Frontal cortex (tissue), 4 donors: ENCODE measurements around the gene CPS1. TPM values are rescaled to one million over a fixed set of nuclear protein-coding genes. Genes with fewer than 3 reads are reported as not detected.
A peak's percentile ranks its signal among the peaks of the same experiment; 100 is the strongest.

Experiments
- DNase-seq, 2 donors: peaks; one replicate each; pipeline ENCODE4 v3.0.0; 2012; ENCODE audit warnings: low spot score in 2 of 2
- FAIRE-seq: peaks from 2 replicates; lab custom pipeline; 2012; peaks lifted over from hg19 to GRCh38; lab: Jason Lieb, UNC
- total RNA-seq: library from RNA; depleted of rRNA; stranded (reverse); fragments of >200 nt; gene quantifications from one replicate; pipeline ENCODE4 v1.2.3, GENCODE V29; 2014
- donor health status: control.
- donor health status: control.
- donor health status: control.

Gene CPS1
- total RNA-seq, 1 donor from 2014 or later = 2.9 TPM

DNA sequence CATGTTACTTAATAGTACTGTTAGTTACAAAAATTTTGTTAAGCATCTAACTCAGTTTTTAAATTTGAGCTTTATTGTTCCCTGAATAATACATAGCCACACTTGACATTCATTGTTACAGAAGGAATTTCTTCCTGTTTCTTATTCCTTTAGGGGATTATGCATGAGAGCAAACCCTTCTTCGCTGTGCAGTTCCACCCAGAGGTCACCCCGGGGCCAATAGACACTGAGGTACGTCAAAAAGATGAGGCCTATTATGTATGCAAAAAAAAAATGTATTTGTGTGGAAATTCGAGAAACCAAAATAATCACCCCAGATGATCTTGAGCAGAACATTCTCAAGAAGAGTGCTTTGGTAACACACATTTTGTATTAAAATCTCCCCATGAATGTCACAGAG is 36.3 kb downstream of the CPS1 start:
- no peak for FAIRE-seq
- no peak for DNase-seq

- DNase-seq (no peak), FAIRE-seq (no peak)
Observed at GRCh38 chr2:210593166-210593565, 36.8 kb downstream of the CPS1 start.

- DNase-seq = no peak
- FAIRE-seq = no peak
Observed at GRCh38 chr2:210598219-210598618, 41.8 kb downstream of the CPS1 start.

DNA sequence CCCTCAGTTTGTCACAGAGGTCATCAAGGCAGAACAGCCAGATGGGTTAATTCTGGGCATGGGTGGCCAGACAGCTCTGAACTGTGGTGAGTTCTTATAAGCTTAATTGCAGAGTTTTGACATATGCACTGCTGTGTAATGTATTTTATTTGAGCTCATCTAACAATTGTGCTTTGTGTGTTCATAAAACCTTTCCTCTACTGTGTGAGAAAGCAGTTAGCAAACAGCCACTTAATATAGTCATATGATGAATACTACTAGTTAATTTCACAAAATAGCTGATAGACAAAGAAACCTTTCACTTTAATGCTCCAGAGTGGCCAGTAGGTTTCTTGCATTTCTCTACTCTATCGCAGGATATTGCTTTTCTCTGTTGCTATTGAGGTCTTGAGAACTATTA is 43.1 kb downstream of the CPS1 start:
- no peak for DNase-seq
- FAIRE-seq = no peak

DNA sequence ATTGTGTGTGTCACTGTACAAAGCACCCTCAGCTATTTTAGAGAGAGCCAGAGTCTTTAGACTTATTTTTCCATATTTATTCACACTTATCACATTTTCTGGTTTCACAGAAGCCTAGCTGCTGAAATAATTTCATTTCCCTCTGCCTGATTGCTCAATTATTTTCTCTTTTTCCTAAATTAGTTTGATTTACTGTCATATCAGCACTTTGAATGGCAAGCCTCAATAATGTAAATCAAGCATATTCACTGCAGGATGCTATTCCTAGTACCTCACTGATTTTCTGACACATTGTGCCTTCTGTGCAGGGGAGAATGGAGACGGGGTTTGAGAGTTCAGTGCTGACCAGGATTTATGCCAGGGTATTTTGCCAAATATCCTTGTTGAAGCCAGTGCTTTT is 48.3 kb downstream of the CPS1 start:
- FAIRE-seq = no peak
- no peak for DNase-seq

DNA sequence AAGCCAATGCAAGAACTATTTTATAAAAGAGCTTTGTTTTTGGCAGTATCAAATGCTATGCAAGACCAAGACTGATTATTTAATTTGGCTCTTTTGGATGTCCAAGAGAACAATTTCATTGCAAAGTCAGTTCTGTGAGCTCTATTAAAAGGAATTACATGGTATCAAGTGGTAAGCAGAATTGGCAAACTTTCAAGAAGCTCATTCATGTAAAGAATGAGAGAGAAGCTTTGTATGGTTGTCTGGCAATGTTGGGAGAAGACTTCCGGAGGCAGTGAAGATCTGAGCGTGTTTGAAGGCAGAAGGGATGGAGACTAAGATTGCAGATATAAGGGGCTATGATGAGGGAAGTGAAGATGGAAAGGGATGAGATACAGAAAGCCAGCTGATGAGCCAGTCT is 49.6 kb downstream of the CPS1 start:
- no peak for FAIRE-seq

GRCh38 chr2:210611466-210611865 is 55.1 kb downstream of the CPS1 start:
- no peak for FAIRE-seq
- no peak for DNase-seq

More for the DNA sequence above, 49.6 kb downstream of the CPS1 start:
- no peak for DNase-seq

- DNase-seq (no peak), FAIRE-seq (no peak)
Observed at GRCh38 chr2:210616074-210616473, 59.7 kb downstream of the CPS1 start.

DNA sequence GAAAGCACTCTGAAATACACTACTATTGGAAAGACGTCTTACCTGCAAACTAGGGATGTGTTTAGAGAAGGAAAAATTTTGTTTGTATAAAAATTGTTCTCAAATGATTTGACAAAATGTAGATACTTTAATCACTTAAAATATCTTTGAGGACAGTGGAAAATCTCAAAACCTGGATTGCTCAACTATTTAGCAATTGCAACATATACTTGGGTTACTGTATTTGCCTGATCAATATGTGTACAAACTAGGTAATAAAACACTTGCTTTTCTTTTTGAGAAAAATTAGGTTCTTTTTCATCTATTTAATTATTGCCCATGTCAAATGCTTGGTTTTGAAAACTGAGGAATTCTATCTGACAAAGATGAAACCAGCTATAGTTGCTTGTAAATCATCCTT is 60.9 kb downstream of the CPS1 start:
- DNase-seq (no peak), FAIRE-seq (no peak)

- DNase-seq (peak; percentile 10 to 29), FAIRE-seq (peak; percentile 92)
Observed at GRCh38 chr2:210617732-210618330, 61.4 kb downstream of the CPS1 start.

DNA sequence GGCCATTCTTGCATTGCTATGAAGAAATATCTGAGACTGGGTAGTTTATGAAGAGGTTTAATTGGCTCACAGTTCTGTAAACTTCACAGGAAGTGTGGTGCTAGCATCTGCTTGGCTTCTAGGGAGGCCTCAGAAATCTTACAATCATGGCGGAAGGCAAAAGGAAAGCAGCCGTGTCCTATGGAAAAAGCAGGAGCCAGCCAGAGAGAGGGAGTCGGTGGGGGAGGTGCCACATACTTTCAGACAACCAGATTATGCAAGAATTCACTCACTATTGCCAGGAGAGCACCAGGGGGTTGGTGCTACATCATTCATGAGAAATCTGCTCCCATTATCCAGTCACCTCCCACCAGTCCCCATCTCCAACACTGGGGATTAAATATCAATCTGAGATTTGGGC is 64.1 kb downstream of the CPS1 start:
- FAIRE-seq = no peak

DNA sequence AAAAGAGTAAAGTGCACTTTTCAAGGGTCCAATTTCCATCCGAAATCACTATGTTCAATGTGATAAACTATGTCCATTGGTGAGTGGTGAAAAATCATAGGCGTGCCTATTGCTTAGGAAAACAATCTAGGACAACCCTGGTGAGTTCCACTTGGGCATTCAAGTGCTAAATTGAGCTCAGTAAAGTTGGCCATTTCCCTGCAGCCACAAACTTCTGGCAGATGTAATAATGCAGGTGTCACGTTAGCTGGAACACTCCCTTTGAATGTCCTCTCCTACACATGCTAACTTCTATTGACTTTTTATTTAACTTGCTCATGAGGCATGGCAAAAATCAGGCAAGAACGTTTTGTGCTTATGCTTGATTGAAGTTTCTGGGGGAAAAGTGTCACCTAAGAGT is 67.1 kb downstream of the CPS1 start:
- no peak for DNase-seq
- no peak for FAIRE-seq

More for the DNA sequence above, 64.1 kb downstream of the CPS1 start:
- no peak for DNase-seq

- no peak for DNase-seq
- FAIRE-seq = no peak
Observed at GRCh38 chr2:210626849-210627248, 70.5 kb downstream of the CPS1 start.

- DNase-seq (no peak), FAIRE-seq (no peak)
Observed at GRCh38 chr2:210630873-210631560, 74.6 kb downstream of the CPS1 start.

DNA sequence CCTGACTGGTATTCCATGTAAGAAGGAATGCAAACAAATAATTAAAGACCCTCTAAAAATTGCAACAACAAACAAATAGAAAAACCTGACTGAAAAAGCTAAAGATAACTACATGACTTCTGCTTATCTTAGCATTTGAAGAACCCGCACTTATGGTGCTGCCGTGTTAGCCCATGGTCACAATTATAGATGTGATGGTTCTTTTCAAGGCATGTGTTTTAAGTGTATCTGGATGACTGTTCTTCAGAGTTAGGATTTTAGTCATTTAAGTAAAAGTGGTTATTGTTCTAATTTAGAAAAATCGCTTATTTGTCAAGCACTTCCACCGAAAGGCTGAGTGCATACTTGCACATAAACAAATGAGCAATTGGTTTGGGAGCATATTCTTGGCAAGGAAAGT is 77.3 kb downstream of the CPS1 start:
- FAIRE-seq (no peak), DNase-seq (no peak)

DNA sequence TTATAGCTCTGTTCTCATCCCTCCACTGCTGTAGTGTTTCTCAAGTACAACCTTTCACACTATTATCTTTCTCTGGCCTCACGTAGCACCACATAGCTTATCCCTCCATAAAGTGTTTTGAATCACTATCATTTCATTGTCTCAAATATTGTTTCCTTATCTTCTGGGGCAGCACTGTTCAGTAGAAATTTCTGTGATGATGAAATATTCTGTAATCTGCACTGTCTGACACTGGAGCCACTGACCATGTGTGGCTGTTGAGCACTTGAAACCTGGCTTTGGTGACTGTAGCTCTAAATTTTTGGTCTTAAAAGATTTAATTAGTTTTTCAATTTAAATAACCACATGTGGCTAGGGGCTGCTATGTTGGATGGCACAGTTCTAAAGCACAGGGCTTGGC is 78.9 kb downstream of the CPS1 start:
- DNase-seq (no peak), FAIRE-seq (no peak)

DNA sequence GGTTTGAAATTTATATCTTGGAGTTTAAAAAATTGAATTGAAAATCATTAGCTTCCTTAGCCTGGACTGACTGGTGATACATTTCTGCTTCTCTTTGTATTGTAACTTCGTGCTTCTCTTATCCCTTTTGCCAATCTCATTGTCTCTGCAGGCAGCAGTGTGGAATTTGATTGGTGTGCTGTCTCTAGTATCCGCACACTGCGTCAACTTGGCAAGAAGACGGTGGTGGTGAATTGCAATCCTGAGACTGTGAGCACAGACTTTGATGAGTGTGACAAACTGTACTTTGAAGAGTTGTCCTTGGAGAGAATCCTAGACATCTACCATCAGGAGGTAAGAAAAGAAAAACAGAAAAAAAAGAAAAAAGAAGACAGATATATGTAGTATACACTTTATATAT is 85.9 kb downstream of the CPS1 start:
- no peak for FAIRE-seq
- no peak for DNase-seq

DNA sequence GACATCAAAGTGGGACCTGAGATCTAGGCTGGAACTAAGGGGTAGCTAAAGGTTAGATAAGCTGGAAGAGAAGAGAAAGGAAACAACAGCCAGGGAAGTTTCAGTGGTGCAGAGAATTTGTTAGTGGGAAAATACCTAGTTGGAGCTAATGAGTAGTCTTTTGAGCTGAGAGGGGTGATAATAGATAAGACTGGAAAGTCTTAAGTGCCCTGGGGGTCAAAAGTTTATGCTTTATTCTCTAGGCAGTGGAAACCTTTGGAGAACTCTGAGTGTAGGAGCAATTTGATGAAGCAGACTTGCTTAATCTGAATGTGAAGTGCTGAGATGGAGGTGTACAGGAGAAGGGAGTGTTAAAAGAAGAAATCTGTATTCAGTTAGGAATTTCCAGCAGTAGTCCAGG is 90.8 kb downstream of the CPS1 start:
- DNase-seq (no peak), FAIRE-seq (no peak)

- DNase-seq = no peak
- FAIRE-seq = no peak
Observed at GRCh38 chr2:210654091-210654490, 97.7 kb downstream of the CPS1 start.

DNA sequence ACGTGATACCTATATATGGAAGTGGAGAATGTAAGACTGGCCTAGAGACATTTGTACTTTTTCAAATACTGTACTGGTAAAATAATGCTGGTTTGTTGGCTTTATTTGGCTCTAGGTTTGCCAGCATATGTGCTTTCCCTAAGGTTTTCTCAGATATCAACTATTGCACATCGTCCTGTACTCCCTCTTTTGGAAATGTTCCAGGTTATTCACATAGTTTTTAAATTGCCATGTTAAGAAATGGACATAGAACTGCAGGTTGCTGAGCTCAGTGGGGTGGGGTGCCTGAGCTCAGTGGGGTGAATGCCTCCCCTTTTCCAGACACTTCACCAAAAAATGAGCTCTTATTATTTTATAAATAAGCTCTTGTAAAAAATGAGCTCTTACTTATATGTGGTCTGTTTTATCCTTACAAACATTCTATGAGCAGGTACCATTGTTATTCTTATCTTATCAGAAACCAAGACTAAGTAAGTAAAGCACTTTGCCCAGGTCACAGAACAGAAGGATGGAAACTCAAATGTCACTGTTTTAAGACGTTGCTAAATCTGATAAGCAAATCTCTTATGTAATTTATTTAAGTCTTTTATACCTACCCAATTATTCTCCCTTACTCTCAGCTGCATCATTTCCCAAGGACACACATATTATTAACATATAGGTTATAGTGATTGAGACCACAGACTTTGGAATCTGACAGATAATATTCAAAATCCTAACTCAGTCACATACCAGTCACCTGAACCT is 99.0 kb downstream of the CPS1 start:
- no peak for FAIRE-seq

DNA sequence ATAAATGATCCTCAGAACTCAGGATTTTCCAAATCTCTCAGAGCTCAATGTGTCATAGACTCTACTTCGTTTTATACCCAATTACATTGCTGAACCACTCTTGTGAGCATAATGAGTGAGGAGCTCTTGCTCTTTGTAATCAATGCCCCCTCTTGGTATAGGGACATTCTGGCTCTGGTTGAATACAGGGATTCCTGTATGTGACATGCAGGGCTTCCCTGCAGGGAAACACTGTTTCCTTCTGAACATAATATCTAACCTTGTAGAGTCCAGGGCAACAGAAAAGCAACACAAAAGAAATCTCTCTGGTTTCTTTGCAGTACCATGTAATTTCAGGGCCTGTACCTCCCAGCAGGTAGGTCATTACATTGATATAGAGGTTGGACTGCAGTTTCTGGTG is 101.5 kb downstream of the CPS1 start:
- FAIRE-seq (no peak), DNase-seq (no peak)

More for the DNA sequence above, 99.0 kb downstream of the CPS1 start:
- DNase-seq = no peak
